ENCODE results near the gene ARHGAP23. TPM values are rescaled to one million over a fixed set of nuclear protein-coding genes. Genes with fewer than 3 reads are reported as not detected.
A peak's percentile ranks its signal among the peaks of the same experiment; 100 is the strongest.

ARHGAP23 gene, protein sequence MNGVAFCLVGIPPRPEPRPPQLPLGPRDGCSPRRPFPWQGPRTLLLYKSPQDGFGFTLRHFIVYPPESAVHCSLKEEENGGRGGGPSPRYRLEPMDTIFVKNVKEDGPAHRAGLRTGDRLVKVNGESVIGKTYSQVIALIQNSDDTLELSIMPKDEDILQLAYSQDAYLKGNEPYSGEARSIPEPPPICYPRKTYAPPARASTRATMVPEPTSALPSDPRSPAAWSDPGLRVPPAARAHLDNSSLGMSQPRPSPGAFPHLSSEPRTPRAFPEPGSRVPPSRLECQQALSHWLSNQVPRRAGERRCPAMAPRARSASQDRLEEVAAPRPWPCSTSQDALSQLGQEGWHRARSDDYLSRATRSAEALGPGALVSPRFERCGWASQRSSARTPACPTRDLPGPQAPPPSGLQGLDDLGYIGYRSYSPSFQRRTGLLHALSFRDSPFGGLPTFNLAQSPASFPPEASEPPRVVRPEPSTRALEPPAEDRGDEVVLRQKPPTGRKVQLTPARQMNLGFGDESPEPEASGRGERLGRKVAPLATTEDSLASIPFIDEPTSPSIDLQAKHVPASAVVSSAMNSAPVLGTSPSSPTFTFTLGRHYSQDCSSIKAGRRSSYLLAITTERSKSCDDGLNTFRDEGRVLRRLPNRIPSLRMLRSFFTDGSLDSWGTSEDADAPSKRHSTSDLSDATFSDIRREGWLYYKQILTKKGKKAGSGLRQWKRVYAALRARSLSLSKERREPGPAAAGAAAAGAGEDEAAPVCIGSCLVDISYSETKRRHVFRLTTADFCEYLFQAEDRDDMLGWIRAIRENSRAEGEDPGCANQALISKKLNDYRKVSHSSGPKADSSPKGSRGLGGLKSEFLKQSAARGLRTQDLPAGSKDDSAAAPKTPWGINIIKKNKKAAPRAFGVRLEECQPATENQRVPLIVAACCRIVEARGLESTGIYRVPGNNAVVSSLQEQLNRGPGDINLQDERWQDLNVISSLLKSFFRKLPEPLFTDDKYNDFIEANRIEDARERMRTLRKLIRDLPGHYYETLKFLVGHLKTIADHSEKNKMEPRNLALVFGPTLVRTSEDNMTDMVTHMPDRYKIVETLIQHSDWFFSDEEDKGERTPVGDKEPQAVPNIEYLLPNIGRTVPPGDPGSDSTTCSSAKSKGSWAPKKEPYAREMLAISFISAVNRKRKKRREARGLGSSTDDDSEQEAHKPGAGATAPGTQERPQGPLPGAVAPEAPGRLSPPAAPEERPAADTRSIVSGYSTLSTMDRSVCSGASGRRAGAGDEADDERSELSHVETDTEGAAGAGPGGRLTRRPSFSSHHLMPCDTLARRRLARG (N-terminal part only)
- total RNA-seq: 109 to 165 TPM (median 157 TPM) in 3 replicates
- long read RNA-seq, full-length matches to known transcripts: 1 of 111 reads
- long read RNA-seq, partial matches to known transcripts: 70 of 111 reads
- long read RNA-seq, other reads (novel, unspliced or antisense): 40 of 111 reads

DNA sequence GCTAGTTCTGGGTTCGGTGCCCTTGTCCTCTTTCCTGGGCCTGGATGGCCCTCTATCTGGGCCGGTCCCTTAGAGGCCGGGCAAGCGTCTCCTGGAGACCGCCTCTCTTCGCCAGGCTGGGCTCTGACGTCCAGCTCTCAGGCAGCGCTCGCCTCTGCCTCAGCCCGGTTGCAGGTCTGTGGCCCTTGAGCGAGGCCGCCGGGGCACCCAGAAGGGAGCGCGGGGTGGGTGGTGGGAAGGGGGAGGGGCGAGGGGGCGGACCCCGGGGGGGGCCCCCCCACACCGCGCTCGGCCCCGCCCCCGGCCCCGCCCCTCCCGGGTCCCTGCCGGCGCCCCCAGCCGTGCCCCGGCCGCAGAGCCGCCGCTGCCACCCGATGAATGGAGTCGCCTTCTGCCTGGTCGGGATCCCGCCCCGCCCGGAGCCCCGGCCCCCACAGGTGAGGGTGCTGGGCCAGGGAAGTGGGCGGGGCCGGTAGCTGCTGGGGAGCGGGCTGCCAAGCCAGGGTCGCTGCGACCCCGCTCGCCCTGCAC is at the start of gene ARHGAP23:
Gene ARHGAP23, plus strand, starts transcription at position 353 of the 531 bp plus-strand sequence. Its CDS starts 22 bp downstream, at position 375.
- peaks cover 67% of the 10 kb centered on the region for H3K4me1 Mint-ChIP-seq (ENCODE audit: low read depth)

DNA sequence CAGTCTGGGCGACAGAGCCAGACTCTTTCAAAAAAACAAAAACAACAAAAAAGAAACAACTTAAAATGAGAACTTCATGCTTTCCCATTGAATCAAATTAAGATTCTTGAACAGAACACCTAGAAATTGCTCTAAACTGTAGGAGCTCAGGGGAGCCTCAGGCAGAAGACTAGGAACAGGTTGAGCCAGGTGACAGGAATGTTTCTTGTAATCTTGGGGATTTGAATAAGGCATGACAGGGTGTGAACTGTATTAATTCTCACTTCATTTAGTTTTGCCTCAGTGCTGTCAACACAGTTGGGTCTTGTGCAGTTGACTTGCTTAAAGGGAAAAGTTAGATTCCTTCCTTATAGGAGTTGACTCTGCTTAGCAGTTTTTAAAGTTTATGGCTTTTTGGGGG is 48.8 kb upstream of the ARHGAP23 start:
- DNase-seq (ENCODE audit: low spot score): no peak
- H3K36me3 Mint-ChIP-seq (ENCODE audit: low read depth): peaks cover 12% of the 10 kb centered on the region
- no peaks in the 10 kb centered on the region for H3K9me3 Mint-ChIP-seq (ENCODE audit: low read depth)
- H3K4me1 Mint-ChIP-seq (ENCODE audit: low read depth): no peaks in the 10 kb centered on the region
- no peak overlapping the region for H3K27ac Mint-ChIP-seq (ENCODE audit: unreplicated experiment)
- H3K27me3 Mint-ChIP-seq (ENCODE audit: low read depth): no peaks in the 10 kb centered on the region
- TF ChIP-seq, protein P1, sequence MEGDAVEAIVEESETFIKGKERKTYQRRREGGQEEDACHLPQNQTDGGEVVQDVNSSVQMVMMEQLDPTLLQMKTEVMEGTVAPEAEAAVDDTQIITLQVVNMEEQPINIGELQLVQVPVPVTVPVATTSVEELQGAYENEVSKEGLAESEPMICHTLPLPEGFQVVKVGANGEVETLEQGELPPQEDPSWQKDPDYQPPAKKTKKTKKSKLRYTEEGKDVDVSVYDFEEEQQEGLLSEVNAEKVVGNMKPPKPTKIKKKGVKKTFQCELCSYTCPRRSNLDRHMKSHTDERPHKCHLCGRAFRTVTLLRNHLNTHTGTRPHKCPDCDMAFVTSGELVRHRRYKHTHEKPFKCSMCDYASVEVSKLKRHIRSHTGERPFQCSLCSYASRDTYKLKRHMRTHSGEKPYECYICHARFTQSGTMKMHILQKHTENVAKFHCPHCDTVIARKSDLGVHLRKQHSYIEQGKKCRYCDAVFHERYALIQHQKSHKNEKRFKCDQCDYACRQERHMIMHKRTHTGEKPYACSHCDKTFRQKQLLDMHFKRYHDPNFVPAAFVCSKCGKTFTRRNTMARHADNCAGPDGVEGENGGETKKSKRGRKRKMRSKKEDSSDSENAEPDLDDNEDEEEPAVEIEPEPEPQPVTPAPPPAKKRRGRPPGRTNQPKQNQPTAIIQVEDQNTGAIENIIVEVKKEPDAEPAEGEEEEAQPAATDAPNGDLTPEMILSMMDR (IDR thresholded peaks at IDR 0.05): no peak
- H3K4me3 Mint-ChIP-seq (ENCODE audit: unreplicated experiment): no peak overlapping the region

More for the DNA sequence above, at the start of gene ARHGAP23:
- Mint-ChIP-seq H3K27ac (ENCODE audit: unreplicated experiment) (peak within 1 kb of the TSS; percentile 90), H3K4me3 (ENCODE audit: unreplicated experiment) (peak within 1 kb of the TSS; percentile 76), H3K27me3 (ENCODE audit: low read depth) (no peaks in the 10 kb centered on the region), H3K9me3 (ENCODE audit: low read depth) (no peaks in the 10 kb centered on the region), H3K36me3 (ENCODE audit: low read depth) (no peaks in the 10 kb centered on the region)
- TF ChIP-seq, protein P1 (IDR thresholded peaks at IDR 0.05): no peak
- no peak for DNase-seq (ENCODE audit: low spot score)

DNA sequence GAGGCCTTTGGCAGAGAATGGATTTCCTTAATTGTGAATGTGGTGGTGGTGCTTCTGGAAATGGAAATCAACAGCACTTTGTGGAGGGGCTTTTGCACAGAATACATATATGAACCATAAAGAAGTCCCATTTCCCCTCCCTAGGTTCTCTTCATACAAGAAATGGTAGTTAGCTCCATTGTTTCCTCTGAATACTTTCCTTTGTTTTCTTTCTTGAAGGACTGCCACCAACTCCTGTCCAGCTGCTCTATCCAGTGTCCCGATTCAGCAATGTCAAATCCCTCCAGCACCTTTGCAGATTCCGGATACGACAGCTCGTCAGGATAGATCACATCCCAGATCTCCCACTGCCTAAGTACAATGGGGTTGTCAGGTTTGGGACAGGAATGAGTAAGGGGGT is 33.2 kb upstream of the ARHGAP23 start:
- H3K4me3 Mint-ChIP-seq (ENCODE audit: unreplicated experiment): no peak overlapping the region
- peaks cover 43% of the 10 kb centered on the region for H3K36me3 Mint-ChIP-seq (ENCODE audit: low read depth)
- H3K27ac Mint-ChIP-seq (ENCODE audit: unreplicated experiment): no peak overlapping the region

DNA sequence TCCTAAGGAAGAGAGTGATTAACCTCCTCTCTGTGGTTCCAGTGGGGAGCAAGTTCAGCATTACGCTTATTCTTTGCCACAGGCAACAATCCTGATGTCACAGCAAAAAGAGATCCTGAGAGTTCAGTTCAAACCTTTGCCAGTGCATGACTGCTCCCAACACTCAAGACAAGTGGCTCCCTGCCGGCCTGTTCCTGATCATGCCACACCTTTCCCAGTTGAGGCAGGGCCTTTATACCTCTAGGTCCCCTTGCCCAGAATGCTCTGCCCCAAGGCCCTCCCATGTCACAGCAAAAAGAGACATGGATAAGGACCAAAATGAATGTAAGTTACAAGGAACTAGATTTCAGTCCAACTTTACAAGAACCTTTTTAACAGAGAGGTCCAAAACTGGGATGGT is 31.0 kb upstream of the ARHGAP23 start:
- H3K4me1 Mint-ChIP-seq (ENCODE audit: low read depth): no peaks in the 10 kb centered on the region
- TF ChIP-seq, protein P1 (IDR thresholded peaks at IDR 0.05): no peak
- no peak for DNase-seq (ENCODE audit: low spot score)
- peaks cover 57% of the 10 kb centered on the region for H3K36me3 Mint-ChIP-seq (ENCODE audit: low read depth)
- H3K4me3 Mint-ChIP-seq (ENCODE audit: unreplicated experiment): no peak overlapping the region
- H3K27me3 Mint-ChIP-seq (ENCODE audit: low read depth): no peaks in the 10 kb centered on the region
- no peaks in the 10 kb centered on the region for H3K9me3 Mint-ChIP-seq (ENCODE audit: low read depth)
- no peak overlapping the region for H3K27ac Mint-ChIP-seq (ENCODE audit: unreplicated experiment)

More for the DNA sequence above, 33.2 kb upstream of the ARHGAP23 start:
- no peak for DNase-seq (ENCODE audit: low spot score)
- TF ChIP-seq, protein P1 (IDR thresholded peaks at IDR 0.05): no peak
- Mint-ChIP-seq H3K9me3 (ENCODE audit: low read depth) (no peaks in the 10 kb centered on the region), H3K27me3 (ENCODE audit: low read depth) (no peaks in the 10 kb centered on the region), H3K4me1 (ENCODE audit: low read depth) (no peaks in the 10 kb centered on the region)

All from chondrocyte (in vitro differentiated cells).